Measurements from ENCODE around the gene PTPRD.

PTPRD gene

DNA sequence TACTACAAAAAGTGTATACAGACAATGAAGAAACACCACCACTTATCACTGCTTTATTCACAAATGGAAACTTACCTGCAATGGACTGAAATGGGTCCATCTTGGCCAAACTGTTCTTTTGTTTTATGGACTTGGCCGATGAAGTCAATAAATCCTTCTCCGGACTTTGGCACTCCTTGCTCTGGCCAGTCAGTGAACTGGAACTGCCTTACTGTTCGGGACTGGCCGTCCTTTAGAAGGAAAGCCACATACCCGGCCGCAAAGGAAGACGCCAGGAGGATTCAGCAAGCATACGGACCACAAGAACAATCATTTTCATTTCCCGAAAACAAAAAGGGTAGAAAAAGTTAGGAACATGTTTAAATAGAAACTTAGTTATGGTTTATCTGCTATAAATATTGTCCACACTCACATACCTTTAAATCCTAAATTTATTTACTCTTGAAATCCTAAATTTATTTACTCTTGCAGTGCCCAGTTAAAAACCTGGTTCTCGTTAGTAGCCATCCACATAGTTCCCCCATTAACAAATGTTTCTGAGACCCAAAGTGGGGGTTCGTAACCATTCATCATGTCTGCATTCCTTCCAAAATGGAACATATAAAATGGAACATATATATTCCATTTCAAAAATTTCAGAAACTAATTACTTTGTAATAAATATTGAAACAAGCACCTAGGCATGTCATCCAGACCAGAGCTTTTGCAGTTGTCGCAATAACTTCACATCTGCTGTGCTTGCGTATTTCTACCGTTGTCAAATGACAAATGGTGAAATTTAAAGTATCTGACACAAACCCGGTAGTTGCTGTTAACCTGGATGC is 2281.1 kb downstream of the PTPRD start:
- H3K4me3 ChIP-seq (ENCODE audit: low read depth, low read length), result no peak overlapping the region
- TF ChIP-seq, protein P1, sequence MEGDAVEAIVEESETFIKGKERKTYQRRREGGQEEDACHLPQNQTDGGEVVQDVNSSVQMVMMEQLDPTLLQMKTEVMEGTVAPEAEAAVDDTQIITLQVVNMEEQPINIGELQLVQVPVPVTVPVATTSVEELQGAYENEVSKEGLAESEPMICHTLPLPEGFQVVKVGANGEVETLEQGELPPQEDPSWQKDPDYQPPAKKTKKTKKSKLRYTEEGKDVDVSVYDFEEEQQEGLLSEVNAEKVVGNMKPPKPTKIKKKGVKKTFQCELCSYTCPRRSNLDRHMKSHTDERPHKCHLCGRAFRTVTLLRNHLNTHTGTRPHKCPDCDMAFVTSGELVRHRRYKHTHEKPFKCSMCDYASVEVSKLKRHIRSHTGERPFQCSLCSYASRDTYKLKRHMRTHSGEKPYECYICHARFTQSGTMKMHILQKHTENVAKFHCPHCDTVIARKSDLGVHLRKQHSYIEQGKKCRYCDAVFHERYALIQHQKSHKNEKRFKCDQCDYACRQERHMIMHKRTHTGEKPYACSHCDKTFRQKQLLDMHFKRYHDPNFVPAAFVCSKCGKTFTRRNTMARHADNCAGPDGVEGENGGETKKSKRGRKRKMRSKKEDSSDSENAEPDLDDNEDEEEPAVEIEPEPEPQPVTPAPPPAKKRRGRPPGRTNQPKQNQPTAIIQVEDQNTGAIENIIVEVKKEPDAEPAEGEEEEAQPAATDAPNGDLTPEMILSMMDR (IDR thresholded peaks at IDR 0.05; ENCODE audit: low read depth, low read length), result no peak

DNA sequence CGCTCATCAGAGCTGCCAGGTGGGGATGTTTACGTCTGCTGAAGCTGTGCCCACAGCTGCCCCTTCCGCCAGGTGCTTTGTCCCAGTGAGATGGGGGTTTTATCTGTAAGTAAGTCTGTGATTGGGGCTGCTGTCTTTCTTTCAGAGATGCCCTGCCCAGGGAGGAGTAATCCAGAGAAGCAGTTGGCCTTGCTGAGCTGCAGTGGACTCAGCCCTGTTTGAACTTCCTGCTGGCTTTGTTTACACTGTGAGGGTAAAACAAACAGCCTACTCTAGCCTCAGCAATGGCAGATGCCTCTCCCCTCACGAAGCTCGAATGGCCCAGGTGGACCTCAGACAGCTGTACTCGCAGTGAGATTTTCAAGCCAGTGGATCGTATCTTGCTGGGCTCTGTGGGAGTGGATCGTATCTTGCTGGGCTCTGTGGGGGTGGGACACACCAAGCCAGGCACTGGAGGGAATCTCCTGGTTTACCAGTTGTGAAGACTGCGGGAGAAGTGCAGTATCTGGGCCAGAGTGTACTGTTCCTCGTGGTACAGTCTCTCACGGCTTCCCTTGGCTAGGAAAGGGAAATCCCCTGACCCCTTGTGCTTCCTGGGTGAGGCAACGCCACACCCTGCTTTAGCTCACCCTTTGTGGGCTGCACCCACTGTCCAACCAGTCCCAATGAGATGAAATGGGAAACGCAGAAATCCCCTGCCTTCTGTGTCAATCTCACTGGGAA is 2283.1 kb downstream of the PTPRD start:
- H3K4me3 ChIP-seq (ENCODE audit: low read depth, low read length), result no peak overlapping the region
- TF ChIP-seq, protein P1 (IDR thresholded peaks at IDR 0.05; ENCODE audit: low read depth, low read length), result no peak

DNA sequence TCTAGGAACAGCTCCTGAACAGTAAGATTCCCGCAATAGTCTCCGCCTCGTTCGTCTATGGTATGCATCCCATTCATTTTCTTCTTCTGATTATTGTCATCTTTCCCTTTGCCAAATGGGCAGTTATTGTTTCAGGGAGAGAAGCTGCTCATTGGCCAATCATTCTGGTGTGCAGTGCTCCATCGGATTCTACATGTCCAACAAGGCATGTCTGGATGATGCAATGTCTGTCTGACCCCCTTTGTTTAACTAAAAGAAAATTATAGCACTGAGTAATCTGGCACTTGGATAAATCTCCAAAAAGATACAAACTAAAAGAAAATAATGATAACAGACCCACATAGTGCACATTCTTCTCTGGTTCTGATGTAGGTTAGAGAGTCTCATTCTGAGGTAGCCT is 2297.6 kb downstream of the PTPRD start:
- no peak overlapping the region for H3K4me3 ChIP-seq (ENCODE audit: low read depth, low read length)
- TF ChIP-seq, protein P1 (IDR thresholded peaks at IDR 0.05; ENCODE audit: low read depth, low read length), result no peak

DNA sequence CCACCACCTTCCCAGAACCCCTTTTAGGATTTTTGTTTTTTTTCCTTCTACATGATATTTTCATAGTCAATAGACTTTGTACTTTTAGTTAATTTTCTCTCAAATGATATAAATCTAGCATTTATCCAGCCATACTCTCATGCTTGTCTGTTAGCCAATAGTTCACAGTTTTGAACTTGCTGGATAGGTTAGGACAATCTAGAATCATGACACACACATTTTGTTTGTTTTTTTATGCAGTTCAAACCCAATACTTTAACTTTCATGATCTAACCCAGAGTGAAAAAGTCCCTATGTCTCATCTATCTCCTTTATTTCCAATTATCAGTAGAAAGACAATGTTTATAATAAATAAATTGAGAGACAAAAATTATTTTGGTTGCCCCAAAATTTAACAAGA is 2303.5 kb downstream of the PTPRD start:
- H3K4me3 ChIP-seq (ENCODE audit: low read depth, low read length), result no peak overlapping the region
- TF ChIP-seq, protein P1 (IDR thresholded peaks at IDR 0.05; ENCODE audit: low read depth, low read length), result no peak

DNA sequence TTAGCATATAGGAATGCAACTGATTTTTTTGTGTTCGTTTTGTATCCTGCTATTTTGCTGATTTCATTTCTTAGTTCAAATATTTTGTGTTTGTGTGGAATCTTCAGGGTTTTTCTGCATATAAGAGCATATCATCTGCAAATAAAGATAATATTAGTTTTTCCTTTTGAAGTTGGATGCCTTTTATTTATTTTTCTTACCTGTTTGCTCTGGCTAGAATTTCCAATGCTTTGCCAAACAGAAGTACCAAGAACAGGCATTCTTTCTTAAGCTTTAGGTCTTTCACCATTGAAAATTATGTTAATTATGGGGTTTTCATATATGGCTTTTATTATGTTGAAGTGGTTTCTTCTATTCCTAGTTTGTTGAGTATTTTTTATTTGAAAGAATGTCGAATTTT is 2308.1 kb downstream of the PTPRD start:
- no peak overlapping the region for H3K4me3 ChIP-seq (ENCODE audit: low read depth, low read length)
- TF ChIP-seq, protein P1 (IDR thresholded peaks at IDR 0.05; ENCODE audit: low read depth, low read length), result no peak

DNA sequence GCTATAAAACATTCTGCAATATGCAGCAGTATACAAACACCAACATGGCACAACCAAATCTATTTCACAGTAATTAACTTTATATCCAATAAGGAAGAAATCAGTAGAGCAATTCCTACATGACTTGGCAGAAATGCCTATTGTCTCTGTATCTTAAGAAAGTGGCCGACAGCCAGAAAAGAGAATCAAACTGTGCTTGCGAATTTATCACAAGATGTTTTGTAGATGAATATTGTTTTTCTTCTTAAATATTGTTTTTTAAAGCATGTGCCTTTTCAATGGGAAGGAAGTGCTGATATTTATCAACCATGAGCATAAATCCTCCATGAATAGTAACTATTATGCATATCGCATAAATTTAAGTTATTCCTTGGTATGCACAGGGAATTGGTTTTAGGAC is 2311.5 kb downstream of the PTPRD start:
- TF ChIP-seq, protein P1 (IDR thresholded peaks at IDR 0.05; ENCODE audit: low read depth, low read length), result no peak
- no peak overlapping the region for H3K4me3 ChIP-seq (ENCODE audit: low read depth, low read length)

DNA sequence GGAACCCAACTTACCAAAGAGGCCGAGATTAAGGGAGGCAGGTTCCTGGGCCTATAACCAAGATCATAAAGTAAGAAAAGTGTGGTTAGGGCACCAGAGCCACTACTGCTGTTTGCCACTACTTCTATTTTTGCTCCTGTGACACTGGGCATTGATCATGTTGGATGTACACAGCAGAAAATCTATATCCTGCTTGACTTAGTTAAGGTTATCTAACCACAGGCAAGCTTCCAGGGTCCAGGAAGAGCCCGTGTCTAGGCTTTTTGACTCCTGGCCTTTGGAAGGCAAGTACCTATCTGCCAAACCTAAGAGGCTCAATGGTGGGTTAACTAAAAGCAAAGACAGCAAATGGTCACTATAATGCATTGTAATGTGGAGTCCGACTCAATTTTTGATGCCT is 2315.8 kb downstream of the PTPRD start:
- H3K4me3 ChIP-seq (ENCODE audit: low read depth, low read length), result no peak overlapping the region
- TF ChIP-seq, protein P1 (IDR thresholded peaks at IDR 0.05; ENCODE audit: low read depth, low read length), result no peak
